Gastroesophageal sphincter (tissue), 4 donors: Measurements from ENCODE around the gene COG5. TPM values are rescaled to one million over a fixed set of nuclear protein-coding genes. Genes with fewer than 3 reads are reported as not detected.

Source experiments
- ATAC-seq: fragments of 150-250 bp; one replicate; pipeline ENCODE4 v1.9.1; 2016; ENCODE audit warnings: mild to moderate bottlenecking, moderate library complexity
- H3K27ac ChIP-seq, 4 donors: fragments of 200-600 bp; sonication (generic) in 3 of 4; 1 replicate in 3 of 4; 2 replicates in 1 of 4; pipeline ENCODE4 v1.5.1; 2016 to 2019
- H3K27me3 ChIP-seq: fragments of 200-600 bp; sonication (generic); one replicate; pipeline ENCODE4 v1.5.1; 2019
- H3K36me3 ChIP-seq, 2 donors: fragments of 200-600 bp; sonication (generic); one replicate each; pipeline ENCODE4 v1.5.1; 2019; ENCODE audit warnings: control low read depth in 1 of 2
- H3K4me1 ChIP-seq, 3 donors: fragments of 200-600 bp; sonication (generic); 1 replicate in 2 of 3; 2 replicates in 1 of 3; pipeline ENCODE4 v1.5.1; 2016 to 2019; ENCODE audit warnings: control low read depth in 2 of 3
- H3K4me3 ChIP-seq, 2 donors: fragments of 200-600 bp; sonication (generic); one replicate each; pipeline ENCODE4 v1.5.1; 2019; ENCODE audit warnings: mild to moderate bottlenecking in 1 of 2, moderate library complexity in 1 of 2
- H3K9me3 ChIP-seq, 3 donors: fragments of 200-600 bp; sonication (generic); one replicate each; pipeline ENCODE4 v1.5.1; 2017 to 2019; ENCODE audit warnings: control low read depth in 2 of 3
- EP300 ChIP-seq: sonication (generic); formaldehyde crosslinking; IDR thresholded peaks from one replicate; pipeline ENCODE4 v1.6.1; 2017; ENCODE audit warnings: antibody characterized with exemption, mild to moderate bottlenecking
- POLR2A ChIP-seq, 2 donors: fragments of 450-650 bp; IDR thresholded peaks; one replicate each; pipeline ENCODE4 v1.6.1; 2017; ENCODE audit warnings: antibody characterized with exemption in 2 of 2, mild to moderate bottlenecking in 2 of 2, moderate library complexity in 1 of 2
- POLR2AphosphoS5 ChIP-seq: sonication (generic); formaldehyde crosslinking; IDR thresholded peaks from one replicate; pipeline ENCODE4 v1.6.1; 2017; ENCODE audit warnings: antibody characterized with exemption
- WGBS, 2 donors: methylation state at CpG; one replicate each; pipeline ENCODE4 v1.1.5; 2018; ENCODE audit warnings: low coverage in 1 of 2; 5-methylcytosine and 5-hydroxymethylcytosine counted together
- total RNA-seq, 4 donors: library from RNA; depleted of rRNA; stranded (reverse); fragments of >200 nt; gene quantifications; one replicate each; pipeline ENCODE4 v1.1.0, GENCODE V29; 2016
- TF ChIP-seq, protein P1 (sequence below), 4 experiments: fragments of 200-600 bp in 2 of 4; fragments of 450-650 bp in 2 of 4; sonication (generic) in 1 of 4; IDR thresholded peaks; one replicate each; pipeline ENCODE4 v1.5.1; 2017 to 2019; ENCODE audit warnings: antibody characterized with exemption in 4 of 4, mild to moderate bottlenecking in 2 of 4, moderate library complexity in 2 of 4

COG5 gene
- total RNA-seq, 4 donors from 2014 or later, result 31.6 to 50.4 (median 41.1) TPM

DNA sequence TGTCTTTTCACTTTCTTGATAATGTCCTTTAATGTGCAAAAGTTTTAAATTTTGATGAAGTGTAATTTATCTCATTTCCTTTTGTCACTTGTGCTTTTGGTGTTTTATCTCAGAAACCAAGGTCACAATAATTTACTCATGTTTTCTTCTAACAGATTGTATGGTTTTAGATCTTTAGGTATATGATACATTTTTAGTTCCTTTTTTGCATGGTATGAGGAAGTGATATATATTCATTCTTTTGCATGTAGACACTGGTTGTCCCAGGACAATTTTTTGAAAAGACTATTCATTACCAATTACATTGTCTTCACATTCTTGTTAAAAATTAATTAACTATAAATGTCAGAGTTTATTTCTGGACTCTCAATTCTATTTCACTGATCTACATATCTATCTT is 133.7 kb downstream of the COG5 start:
- Histone ChIP-seq H3K4me3 (no peak overlapping the region), H3K27ac (no peak overlapping the region), H3K4me1 (no peaks in the 10 kb centered on the region), H3K9me3 (peaks cover 0 to 5% (median 0%) of the 10 kb centered on the region in 3 donors), H3K27me3 (no peaks in the 10 kb centered on the region), H3K36me3 (no peaks in the 10 kb centered on the region)
- TF ChIP-seq, protein P1, sequence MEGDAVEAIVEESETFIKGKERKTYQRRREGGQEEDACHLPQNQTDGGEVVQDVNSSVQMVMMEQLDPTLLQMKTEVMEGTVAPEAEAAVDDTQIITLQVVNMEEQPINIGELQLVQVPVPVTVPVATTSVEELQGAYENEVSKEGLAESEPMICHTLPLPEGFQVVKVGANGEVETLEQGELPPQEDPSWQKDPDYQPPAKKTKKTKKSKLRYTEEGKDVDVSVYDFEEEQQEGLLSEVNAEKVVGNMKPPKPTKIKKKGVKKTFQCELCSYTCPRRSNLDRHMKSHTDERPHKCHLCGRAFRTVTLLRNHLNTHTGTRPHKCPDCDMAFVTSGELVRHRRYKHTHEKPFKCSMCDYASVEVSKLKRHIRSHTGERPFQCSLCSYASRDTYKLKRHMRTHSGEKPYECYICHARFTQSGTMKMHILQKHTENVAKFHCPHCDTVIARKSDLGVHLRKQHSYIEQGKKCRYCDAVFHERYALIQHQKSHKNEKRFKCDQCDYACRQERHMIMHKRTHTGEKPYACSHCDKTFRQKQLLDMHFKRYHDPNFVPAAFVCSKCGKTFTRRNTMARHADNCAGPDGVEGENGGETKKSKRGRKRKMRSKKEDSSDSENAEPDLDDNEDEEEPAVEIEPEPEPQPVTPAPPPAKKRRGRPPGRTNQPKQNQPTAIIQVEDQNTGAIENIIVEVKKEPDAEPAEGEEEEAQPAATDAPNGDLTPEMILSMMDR (IDR thresholded peaks at IDR 0.05), result no peak
- TF ChIP-seq POLR2AphosphoS5 (no peak), EP300 (no peak), POLR2A (IDR thresholded peaks at IDR 0.05) (no peak)
- ATAC-seq, result no peak

DNA sequence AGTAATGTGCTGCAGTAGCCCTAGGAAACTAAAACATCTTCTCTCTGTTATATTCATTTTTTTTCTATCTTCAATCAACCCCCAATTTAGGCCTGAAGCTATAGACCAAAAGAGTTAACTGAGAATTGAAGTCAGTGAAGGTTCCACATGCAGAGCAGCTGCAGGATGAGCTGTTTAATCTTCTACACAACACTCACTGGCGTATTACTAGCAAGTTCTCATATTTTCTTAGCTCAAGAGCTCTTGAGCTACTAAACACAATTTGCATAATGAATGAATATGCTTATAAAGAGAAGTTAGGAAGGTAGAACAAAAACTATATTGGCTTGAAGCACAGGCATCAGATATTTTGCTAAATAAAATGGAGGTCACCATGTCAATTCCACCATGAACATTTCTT is 135.1 kb downstream of the COG5 start:
- Histone ChIP-seq H3K27me3 (no peaks in the 10 kb centered on the region), H3K4me3 (no peak overlapping the region), H3K36me3 (no peaks in the 10 kb centered on the region), H3K27ac (no peak overlapping the region), H3K4me1 (no peaks in the 10 kb centered on the region), H3K9me3 (peaks cover 0 to 5% (median 0%) of the 10 kb centered on the region in 3 donors)
- ATAC-seq, result no peak
- TF ChIP-seq POLR2A (IDR thresholded peaks at IDR 0.05), result no peak
- TF ChIP-seq EP300, result no peak
- TF ChIP-seq POLR2AphosphoS5, result no peak
- TF ChIP-seq, protein P1 (IDR thresholded peaks at IDR 0.05), result no peak
- 92 to 100% methylated on average over 1 of the region's 1 CpG for WGBS, 2 donors

DNA sequence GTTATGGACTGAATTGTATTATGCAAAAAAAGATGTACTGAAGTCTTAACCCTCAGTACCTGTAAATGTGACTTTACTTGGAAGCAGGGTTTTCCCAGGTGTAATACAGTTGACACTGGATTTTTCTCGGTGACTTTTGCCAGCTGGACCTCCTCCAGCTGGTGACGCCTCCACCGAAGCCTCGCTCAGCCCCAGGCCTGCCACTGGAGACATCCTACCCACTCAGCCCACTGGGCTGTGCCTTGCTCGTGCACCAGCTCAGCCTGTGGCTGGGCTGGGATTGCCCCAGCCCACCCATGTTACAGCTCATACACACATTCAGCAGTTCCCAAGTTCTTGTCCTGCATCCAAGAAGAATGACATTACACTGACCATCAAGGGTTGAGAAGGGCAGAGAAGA is 136.3 kb downstream of the COG5 start:
- no peaks in the 10 kb centered on the region for H3K9me3 ChIP-seq
- H3K27ac ChIP-seq, result no peak overlapping the region
- no peaks in the 10 kb centered on the region for H3K27me3 ChIP-seq
- 71% methylated on average over 1 of the region's 5 CpGs; no CpG with 5 or more reads in 1 of the 2 donors for WGBS, 2 donors
- H3K4me3 ChIP-seq, result no peak overlapping the region
- no peak for TF ChIP-seq EP300
- TF ChIP-seq, protein P1 (IDR thresholded peaks at IDR 0.05), result no peak
- TF ChIP-seq POLR2A (IDR thresholded peaks at IDR 0.05), result no peak
- no peak for TF ChIP-seq POLR2AphosphoS5
- no peaks in the 10 kb centered on the region for H3K4me1 ChIP-seq
- no peak for ATAC-seq
- no peaks in the 10 kb centered on the region for H3K36me3 ChIP-seq

DNA sequence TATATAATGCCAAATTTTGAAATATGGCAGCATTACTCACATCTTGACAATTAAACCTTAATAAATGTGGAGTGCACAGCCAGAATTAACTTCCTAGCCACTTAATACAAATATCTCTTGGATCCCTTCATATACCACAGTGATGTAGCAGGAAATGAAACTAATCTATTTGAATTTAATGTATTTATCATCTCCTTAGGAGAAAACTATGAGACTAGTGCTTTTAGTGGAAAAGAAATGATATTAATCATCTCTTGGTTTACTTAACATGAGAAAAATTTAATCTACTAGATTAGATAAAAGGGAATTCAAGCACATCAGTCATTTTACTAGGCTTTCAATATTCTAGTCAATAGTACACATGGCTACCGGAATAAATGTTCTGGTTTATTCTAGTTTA is 149.5 kb downstream of the COG5 start:
- no peak for ATAC-seq
- Histone ChIP-seq H3K36me3 (peaks cover 0 to 12% of the 10 kb centered on the region in 2 donors), H3K27ac (no peak overlapping the region), H3K4me3 (no peak overlapping the region), H3K9me3 (no peaks in the 10 kb centered on the region), H3K4me1 (no peaks in the 10 kb centered on the region), H3K27me3 (no peaks in the 10 kb centered on the region)
- TF ChIP-seq EP300 (no peak), POLR2AphosphoS5 (no peak), POLR2A (IDR thresholded peaks at IDR 0.05) (no peak)
- TF ChIP-seq, protein P1 (IDR thresholded peaks at IDR 0.05), result no peak
- 89 to 100% methylated on average over 1 of the region's 1 CpG for WGBS, 2 donors

DNA sequence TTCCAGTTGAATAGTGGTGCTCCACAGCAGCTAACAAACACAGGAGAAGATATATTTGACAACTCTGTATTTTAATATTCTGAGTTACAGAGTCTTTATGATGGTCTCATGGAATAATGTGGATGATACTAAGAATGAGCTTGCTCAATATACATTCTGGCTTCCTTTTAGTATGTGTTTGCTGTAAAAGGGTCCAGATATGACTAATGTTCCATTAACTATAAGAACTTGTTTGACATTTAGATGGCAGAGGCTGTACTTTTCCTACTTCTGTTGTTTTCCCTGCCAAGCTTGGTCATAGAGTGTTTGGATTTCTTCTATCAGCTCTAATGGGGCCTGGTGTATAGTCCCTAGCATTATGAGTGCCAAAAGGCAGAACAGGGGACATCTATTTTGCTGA is 155.4 kb downstream of the COG5 start:
- Histone ChIP-seq H3K36me3 (peaks cover 0 to 18% of the 10 kb centered on the region in 2 donors), H3K4me1 (peaks cover 0 to 5% (median 0%) of the 10 kb centered on the region in 3 donors), H3K27ac (no peak overlapping the region), H3K9me3 (no peaks in the 10 kb centered on the region), H3K27me3 (no peaks in the 10 kb centered on the region), H3K4me3 (no peak overlapping the region)
- TF ChIP-seq, protein P1 (IDR thresholded peaks at IDR 0.05), result no peak
- TF ChIP-seq POLR2AphosphoS5, result no peak
- TF ChIP-seq POLR2A (IDR thresholded peaks at IDR 0.05), result no peak
- no peak for TF ChIP-seq EP300
- ATAC-seq, result no peak
